Measurements from ENCODE around the gene OBSL1.

Gene OBSL1

GRCh38 chr2:219616550-219616949 is 45.2 kb upstream of the OBSL1 start:
- H3K4me1 ChIP-seq (ENCODE audit: control insufficient read depth in 2 of 2, insufficient read depth in 1 of 2, low read depth in 1 of 2, low read length in 2 of 2), result no peaks in the 10 kb centered on the region
- H4K8ac ChIP-seq (ENCODE audit: low read depth, low read length), result no peak overlapping the region
- WGBS, 2 donors (ENCODE audit: extremely low coverage in 2 of 2, insufficient read length in 2 of 2, insufficient replicate concordance in 1 of 2), result no CpG with 5 or more reads among the region's 4 CpGs
- no peak overlapping the region for H3K4me2 ChIP-seq (ENCODE audit: insufficient read depth, low read length, poor library complexity, severe bottlenecking)
- no peak overlapping the region for H3K4ac ChIP-seq (ENCODE audit: low read length)
- no peak overlapping the region for H3K14ac ChIP-seq (ENCODE audit: low read length)
- H3K4me3 ChIP-seq (ENCODE audit: low read length in 2 of 2), result no peak overlapping the region
- H3K27ac ChIP-seq (replicated peaks; ENCODE audit: low read length), result no peak overlapping the region
- H2BK12ac ChIP-seq (ENCODE audit: low read length), result no peak overlapping the region
- H3K23ac ChIP-seq (ENCODE audit: low read depth, low read length, poor library complexity), result no peak overlapping the region
- no peak overlapping the region for H2BK120ac ChIP-seq (ENCODE audit: low read depth, low read length)
- no peak overlapping the region for H4K91ac ChIP-seq (ENCODE audit: low read depth, low read length, poor library complexity)
- H2AK5ac ChIP-seq (ENCODE audit: low read depth, low read length), result no peak overlapping the region
- H2BK15ac ChIP-seq (ENCODE audit: low read length), result no peak overlapping the region
- no peak overlapping the region for H3K18ac ChIP-seq (ENCODE audit: low read length)
- no peak overlapping the region for H3K9ac ChIP-seq (ENCODE audit: low read depth, low read length, poor library complexity)
- no peaks in the 10 kb centered on the region for H3K9me3 ChIP-seq (replicated peaks in 1 of 2; ENCODE audit: control insufficient read depth in 2 of 2, insufficient read depth in 1 of 2, low read depth in 1 of 2, low read length in 2 of 2)
- peaks cover 0 to 6% (median 0%) of the 10 kb centered on the region in 3 experiments for H3K27me3 ChIP-seq (ENCODE audit: control insufficient read depth in 3 of 3, insufficient read depth in 3 of 3, low read depth in 1 of 3, low read length in 3 of 3)
- H3K79me1 ChIP-seq (ENCODE audit: low read depth, low read length), result no peaks in the 10 kb centered on the region
- H2BK5ac ChIP-seq (ENCODE audit: low read length), result no peak overlapping the region
- H3K36me3 ChIP-seq (replicated peaks in 1 of 2; ENCODE audit: control insufficient read depth in 2 of 2, insufficient read depth in 2 of 2, low read length in 2 of 2), result peaks cover 2 to 25% of the 10 kb centered on the region in 2 donors
- H2AFZ ChIP-seq (ENCODE audit: low read length), result no peak overlapping the region
- no peak for DNase-seq (ENCODE audit: low spot score)

- no peak overlapping the region for H2BK5ac ChIP-seq (ENCODE audit: low read length)
- no CpG with 5 or more reads among the region's 12 CpGs for WGBS, 2 donors (ENCODE audit: extremely low coverage in 2 of 2, insufficient read length in 2 of 2, insufficient replicate concordance in 1 of 2)
- no peaks in the 10 kb centered on the region for H3K9me3 ChIP-seq (replicated peaks in 1 of 2; ENCODE audit: control insufficient read depth in 2 of 2, insufficient read depth in 1 of 2, low read depth in 1 of 2, low read length in 2 of 2)
- peaks cover 0 to 1% (median 0%) of the 10 kb centered on the region in 3 experiments for H3K27me3 ChIP-seq (ENCODE audit: control insufficient read depth in 3 of 3, insufficient read depth in 3 of 3, low read depth in 1 of 3, low read length in 3 of 3)
- no peak overlapping the region for H3K9ac ChIP-seq (ENCODE audit: low read depth, low read length, poor library complexity)
- peak overlapping the region; percentile 10 for H3K23ac ChIP-seq (ENCODE audit: low read depth, low read length, poor library complexity)
- H3K79me1 ChIP-seq (ENCODE audit: low read depth, low read length), result no peaks in the 10 kb centered on the region
- H3K18ac ChIP-seq (ENCODE audit: low read length), result no peak overlapping the region
- peak overlapping the region in 1 of 2 donors; percentile 52 for H3K4me3 ChIP-seq (ENCODE audit: low read length in 2 of 2)
- H2BK12ac ChIP-seq (ENCODE audit: low read length), result no peak overlapping the region
- H3K4ac ChIP-seq (ENCODE audit: low read length), result no peak overlapping the region
- H4K8ac ChIP-seq (ENCODE audit: low read depth, low read length), result no peak overlapping the region
- peaks cover 2 to 27% of the 10 kb centered on the region in 2 donors for H3K36me3 ChIP-seq (replicated peaks in 1 of 2; ENCODE audit: control insufficient read depth in 2 of 2, insufficient read depth in 2 of 2, low read length in 2 of 2)
- no peak for DNase-seq (ENCODE audit: low spot score)
- H2BK15ac ChIP-seq (ENCODE audit: low read length), result no peak overlapping the region
- H2AK5ac ChIP-seq (ENCODE audit: low read depth, low read length), result no peak overlapping the region
- H3K4me2 ChIP-seq (ENCODE audit: insufficient read depth, low read length, poor library complexity, severe bottlenecking), result no peak overlapping the region
- H3K27ac ChIP-seq (replicated peaks; ENCODE audit: low read length), result no peak overlapping the region
- no peak overlapping the region for H4K91ac ChIP-seq (ENCODE audit: low read depth, low read length, poor library complexity)
- H3K14ac ChIP-seq (ENCODE audit: low read length), result no peak overlapping the region
- no peak overlapping the region for H2AFZ ChIP-seq (ENCODE audit: low read length)
- no peak overlapping the region for H2BK120ac ChIP-seq (ENCODE audit: low read depth, low read length)
- no peaks in the 10 kb centered on the region for H3K4me1 ChIP-seq (ENCODE audit: control insufficient read depth in 2 of 2, insufficient read depth in 1 of 2, low read depth in 1 of 2, low read length in 2 of 2)
Measured at GRCh38 chr2:219615894-219616293, 44.6 kb upstream of the OBSL1 start.

- H2BK120ac ChIP-seq (ENCODE audit: low read depth, low read length), result no peak overlapping the region
- no peaks in the 10 kb centered on the region for H3K9me3 ChIP-seq (replicated peaks in 1 of 2; ENCODE audit: control insufficient read depth in 2 of 2, insufficient read depth in 1 of 2, low read depth in 1 of 2, low read length in 2 of 2)
- no peak overlapping the region for H2BK12ac ChIP-seq (ENCODE audit: low read length)
- no peak for DNase-seq (ENCODE audit: low spot score)
- no peak overlapping the region for H2AFZ ChIP-seq (ENCODE audit: low read length)
- no CpG with 5 or more reads among the region's 11 CpGs for WGBS, 2 donors (ENCODE audit: extremely low coverage in 2 of 2, insufficient read length in 2 of 2, insufficient replicate concordance in 1 of 2)
- H2BK5ac ChIP-seq (ENCODE audit: low read length), result no peak overlapping the region
- no peak overlapping the region for H3K4me3 ChIP-seq (ENCODE audit: low read length in 2 of 2)
- no peaks in the 10 kb centered on the region for H3K79me1 ChIP-seq (ENCODE audit: low read depth, low read length)
- no peak overlapping the region for H2AK5ac ChIP-seq (ENCODE audit: low read depth, low read length)
- H4K8ac ChIP-seq (ENCODE audit: low read depth, low read length), result peak overlapping the region; percentile 99
- no peak overlapping the region for H3K18ac ChIP-seq (ENCODE audit: low read length)
- H4K91ac ChIP-seq (ENCODE audit: low read depth, low read length, poor library complexity), result no peak overlapping the region
- no peaks in the 10 kb centered on the region for H3K27me3 ChIP-seq (ENCODE audit: control insufficient read depth in 3 of 3, insufficient read depth in 3 of 3, low read depth in 1 of 3, low read length in 3 of 3)
- H3K4ac ChIP-seq (ENCODE audit: low read length), result no peak overlapping the region
- H3K36me3 ChIP-seq (replicated peaks in 1 of 2; ENCODE audit: control insufficient read depth in 2 of 2, insufficient read depth in 2 of 2, low read length in 2 of 2), result peaks cover 2 to 27% of the 10 kb centered on the region in 2 donors
- no peaks in the 10 kb centered on the region for H3K4me1 ChIP-seq (ENCODE audit: control insufficient read depth in 2 of 2, insufficient read depth in 1 of 2, low read depth in 1 of 2, low read length in 2 of 2)
- no peak overlapping the region for H3K27ac ChIP-seq (replicated peaks; ENCODE audit: low read length)
- peak overlapping the region; percentile 60 for H3K14ac ChIP-seq (ENCODE audit: low read length)
- H2BK15ac ChIP-seq (ENCODE audit: low read length), result no peak overlapping the region
- no peak overlapping the region for H3K4me2 ChIP-seq (ENCODE audit: insufficient read depth, low read length, poor library complexity, severe bottlenecking)
- H3K9ac ChIP-seq (ENCODE audit: low read depth, low read length, poor library complexity), result no peak overlapping the region
- H3K23ac ChIP-seq (ENCODE audit: low read depth, low read length, poor library complexity), result no peak overlapping the region
Measured at GRCh38 chr2:219615036-219615435, 43.7 kb upstream of the OBSL1 start.

GRCh38 chr2:219614076-219614860 is 42.9 kb upstream of the OBSL1 start:
- no CpG with 5 or more reads among the region's 11 CpGs for WGBS, 2 donors (ENCODE audit: extremely low coverage in 2 of 2, insufficient read length in 2 of 2, insufficient replicate concordance in 1 of 2)
- Histone ChIP-seq H4K8ac (ENCODE audit: low read depth, low read length) (no peak overlapping the region), H3K4me2 (ENCODE audit: insufficient read depth, low read length, poor library complexity, severe bottlenecking) (no peak overlapping the region), H3K27me3 (ENCODE audit: control insufficient read depth in 3 of 3, insufficient read depth in 3 of 3, low read depth in 1 of 3, low read length in 3 of 3) (no peaks in the 10 kb centered on the region), H3K23ac (ENCODE audit: low read depth, low read length, poor library complexity) (no peak overlapping the region), H2BK12ac (ENCODE audit: low read length) (no peak overlapping the region), H3K18ac (ENCODE audit: low read length) (no peak overlapping the region), H3K79me1 (ENCODE audit: low read depth, low read length) (no peaks in the 10 kb centered on the region), H3K36me3 (replicated peaks in 1 of 2; ENCODE audit: control insufficient read depth in 2 of 2, insufficient read depth in 2 of 2, low read length in 2 of 2) (peaks cover 2 to 30% of the 10 kb centered on the region in 2 donors), H2BK5ac (ENCODE audit: low read length) (no peak overlapping the region), H3K4me1 (ENCODE audit: control insufficient read depth in 2 of 2, insufficient read depth in 1 of 2, low read depth in 1 of 2, low read length in 2 of 2) (no peaks in the 10 kb centered on the region), H2BK120ac (ENCODE audit: low read depth, low read length) (no peak overlapping the region), H2AFZ (ENCODE audit: low read length) (no peak overlapping the region), H2AK5ac (ENCODE audit: low read depth, low read length) (no peak overlapping the region), H3K27ac (replicated peaks; ENCODE audit: low read length) (no peak overlapping the region), H3K9me3 (replicated peaks in 1 of 2; ENCODE audit: control insufficient read depth in 2 of 2, insufficient read depth in 1 of 2, low read depth in 1 of 2, low read length in 2 of 2) (no peaks in the 10 kb centered on the region), H3K4ac (ENCODE audit: low read length) (no peak overlapping the region), H4K91ac (ENCODE audit: low read depth, low read length, poor library complexity) (no peak overlapping the region), H3K14ac (ENCODE audit: low read length) (peak overlapping the region; percentile 2), H2BK15ac (ENCODE audit: low read length) (no peak overlapping the region), H3K9ac (ENCODE audit: low read depth, low read length, poor library complexity) (peak overlapping the region; percentile 16), H3K4me3 (ENCODE audit: low read length in 2 of 2) (no peak overlapping the region)
- DNase-seq (ENCODE audit: low spot score), result no peak
